ENCODE results near the gene SCTR.

Gene SCTR

DNA sequence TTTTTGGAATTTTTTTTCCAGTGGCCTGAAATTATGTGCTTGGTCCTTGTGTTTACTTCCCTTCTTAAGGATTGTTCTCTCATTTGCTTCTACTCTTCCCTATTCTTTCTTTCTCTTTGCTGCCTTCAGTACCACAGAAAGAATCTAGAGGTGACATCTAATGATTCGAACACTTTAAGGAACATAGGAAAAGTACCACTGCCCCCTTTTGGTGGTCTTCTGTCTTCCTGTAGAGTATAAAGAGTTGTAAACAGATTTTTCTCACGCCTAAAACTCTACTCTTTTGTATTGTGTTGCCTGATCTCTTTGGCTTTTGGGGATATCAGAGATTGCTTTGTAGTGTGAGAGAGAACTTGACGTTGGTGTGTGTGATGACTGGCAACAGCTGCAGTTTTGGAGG, 7.0 kb upstream of the SCTR start:
- no peak for DNase-seq (ENCODE audit: low read depth, low spot score)
- no peak overlapping the region for H3K4me3 ChIP-seq (ENCODE audit: low read depth, low read length)
- TF ChIP-seq, protein P1, sequence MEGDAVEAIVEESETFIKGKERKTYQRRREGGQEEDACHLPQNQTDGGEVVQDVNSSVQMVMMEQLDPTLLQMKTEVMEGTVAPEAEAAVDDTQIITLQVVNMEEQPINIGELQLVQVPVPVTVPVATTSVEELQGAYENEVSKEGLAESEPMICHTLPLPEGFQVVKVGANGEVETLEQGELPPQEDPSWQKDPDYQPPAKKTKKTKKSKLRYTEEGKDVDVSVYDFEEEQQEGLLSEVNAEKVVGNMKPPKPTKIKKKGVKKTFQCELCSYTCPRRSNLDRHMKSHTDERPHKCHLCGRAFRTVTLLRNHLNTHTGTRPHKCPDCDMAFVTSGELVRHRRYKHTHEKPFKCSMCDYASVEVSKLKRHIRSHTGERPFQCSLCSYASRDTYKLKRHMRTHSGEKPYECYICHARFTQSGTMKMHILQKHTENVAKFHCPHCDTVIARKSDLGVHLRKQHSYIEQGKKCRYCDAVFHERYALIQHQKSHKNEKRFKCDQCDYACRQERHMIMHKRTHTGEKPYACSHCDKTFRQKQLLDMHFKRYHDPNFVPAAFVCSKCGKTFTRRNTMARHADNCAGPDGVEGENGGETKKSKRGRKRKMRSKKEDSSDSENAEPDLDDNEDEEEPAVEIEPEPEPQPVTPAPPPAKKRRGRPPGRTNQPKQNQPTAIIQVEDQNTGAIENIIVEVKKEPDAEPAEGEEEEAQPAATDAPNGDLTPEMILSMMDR (IDR thresholded peaks at IDR 0.05; ENCODE audit: low read depth, low read length): no peak
- in situ Hi-C loops (cut with HindIII; ENCODE audit: low sequenced_read_pairs): no loop called here

DNA sequence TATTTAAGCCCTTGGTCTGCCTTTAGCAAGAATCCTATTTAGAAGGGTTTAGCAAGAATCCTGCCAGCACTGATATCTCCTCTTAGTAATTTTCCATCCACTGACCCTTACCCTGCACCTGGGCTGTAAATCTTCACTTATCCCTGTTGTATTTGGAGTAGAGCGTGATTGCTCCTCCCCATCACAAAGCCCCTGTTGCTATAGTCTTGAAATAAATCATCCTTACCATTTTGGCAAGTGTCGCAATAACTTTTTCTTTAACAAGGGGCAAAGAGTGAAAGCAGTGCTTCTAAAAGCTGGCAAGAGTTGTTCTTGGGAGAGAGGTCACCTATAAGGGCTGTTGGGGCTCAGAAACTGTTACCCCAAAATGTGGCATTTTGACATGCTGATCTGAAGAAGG, 3.7 kb upstream of the SCTR start:
- no peak overlapping the region for H3K4me3 ChIP-seq (ENCODE audit: low read depth, low read length)
- in situ Hi-C loops (cut with HindIII; ENCODE audit: low sequenced_read_pairs): no loop called here
- DNase-seq (ENCODE audit: low read depth, low spot score): no peak
- TF ChIP-seq, protein P1 (IDR thresholded peaks at IDR 0.05; ENCODE audit: low read depth, low read length): no peak

DNA sequence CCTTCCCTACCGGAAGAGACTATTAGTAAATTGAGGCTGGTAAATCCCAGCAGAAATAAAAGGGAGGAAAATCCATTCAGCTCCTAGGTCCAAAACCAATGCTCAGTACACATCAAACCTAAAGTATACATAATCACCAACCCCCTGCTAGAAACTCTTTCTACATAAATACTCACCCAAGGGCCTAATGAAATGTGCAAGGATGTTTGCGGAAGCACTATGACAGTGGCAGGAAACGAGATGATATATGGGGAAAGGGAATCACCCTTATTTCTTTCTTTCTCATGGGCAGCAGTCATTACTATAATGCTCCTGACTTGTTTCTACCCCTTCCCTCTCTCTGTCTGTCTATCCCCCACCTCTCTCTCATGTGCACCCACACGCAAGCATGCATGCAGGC, 1.3 kb upstream of the SCTR start:
- in situ Hi-C loops (cut with HindIII; ENCODE audit: low sequenced_read_pairs): no loop called here
- H3K4me3 ChIP-seq (ENCODE audit: low read depth, low read length): no peak overlapping the region
- DNase-seq (ENCODE audit: low read depth, low spot score): no peak
- TF ChIP-seq, protein P1 (IDR thresholded peaks at IDR 0.05; ENCODE audit: low read depth, low read length): no peak

DNA sequence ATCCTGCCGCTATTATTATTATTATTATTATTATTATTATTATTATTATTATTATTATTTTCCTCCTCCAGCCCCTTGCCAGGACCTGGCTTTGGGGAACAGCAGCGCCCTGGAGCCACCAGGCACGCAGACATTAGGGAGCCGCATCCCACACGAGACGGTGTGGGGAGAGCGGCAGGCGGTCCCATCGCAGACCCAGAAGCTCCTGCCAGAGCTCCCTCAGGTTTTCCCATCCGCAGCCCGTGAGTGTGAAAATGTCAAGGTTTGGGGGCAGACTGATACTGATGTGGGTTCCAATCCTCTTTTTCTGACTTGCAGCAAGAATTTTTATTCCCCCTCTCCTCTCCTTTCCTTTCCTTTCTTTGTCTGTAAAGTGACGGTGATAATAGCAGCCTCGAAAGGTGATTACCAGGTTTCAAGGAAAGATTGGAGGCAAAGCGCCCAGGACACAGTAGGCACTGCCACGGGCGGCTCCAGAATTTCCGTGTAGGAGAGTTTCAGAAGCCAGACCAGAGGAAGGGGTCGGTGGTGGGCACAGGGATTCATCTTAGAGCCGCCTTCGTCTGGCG, 816 bp downstream of the SCTR start:
- TF ChIP-seq, protein P1 (IDR thresholded peaks at IDR 0.05; ENCODE audit: low read depth, low read length): no peak
- no peak for DNase-seq (ENCODE audit: low read depth, low spot score)
- no peak overlapping the region for H3K4me3 ChIP-seq (ENCODE audit: low read depth, low read length)
- in situ Hi-C loops (cut with HindIII; ENCODE audit: low sequenced_read_pairs): no loop called here

DNA sequence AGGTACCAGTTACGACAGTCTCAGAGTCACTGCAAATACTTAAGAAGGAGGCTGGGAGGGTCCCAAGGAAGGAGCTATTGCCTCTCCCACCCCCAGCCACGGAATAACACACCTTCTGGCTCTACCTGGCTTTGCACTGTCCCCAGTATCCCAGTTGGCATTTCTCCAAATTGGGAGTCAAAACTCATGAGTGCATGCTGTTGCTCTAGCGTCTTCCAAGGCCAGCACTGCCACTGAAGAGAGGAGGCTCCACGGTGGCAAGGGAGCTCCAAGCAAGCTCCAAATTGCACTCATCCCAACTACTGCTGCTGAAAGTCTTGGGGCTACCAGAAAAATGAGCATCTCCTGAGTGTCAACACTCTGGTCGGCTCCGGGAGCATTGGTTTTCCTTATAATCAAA, 1.6 kb downstream of the SCTR start:
- TF ChIP-seq, protein P1 (IDR thresholded peaks at IDR 0.05; ENCODE audit: low read depth, low read length): no peak
- no peak for DNase-seq (ENCODE audit: low read depth, low spot score)
- in situ Hi-C loops (cut with HindIII; ENCODE audit: low sequenced_read_pairs): no loop called here

DNA sequence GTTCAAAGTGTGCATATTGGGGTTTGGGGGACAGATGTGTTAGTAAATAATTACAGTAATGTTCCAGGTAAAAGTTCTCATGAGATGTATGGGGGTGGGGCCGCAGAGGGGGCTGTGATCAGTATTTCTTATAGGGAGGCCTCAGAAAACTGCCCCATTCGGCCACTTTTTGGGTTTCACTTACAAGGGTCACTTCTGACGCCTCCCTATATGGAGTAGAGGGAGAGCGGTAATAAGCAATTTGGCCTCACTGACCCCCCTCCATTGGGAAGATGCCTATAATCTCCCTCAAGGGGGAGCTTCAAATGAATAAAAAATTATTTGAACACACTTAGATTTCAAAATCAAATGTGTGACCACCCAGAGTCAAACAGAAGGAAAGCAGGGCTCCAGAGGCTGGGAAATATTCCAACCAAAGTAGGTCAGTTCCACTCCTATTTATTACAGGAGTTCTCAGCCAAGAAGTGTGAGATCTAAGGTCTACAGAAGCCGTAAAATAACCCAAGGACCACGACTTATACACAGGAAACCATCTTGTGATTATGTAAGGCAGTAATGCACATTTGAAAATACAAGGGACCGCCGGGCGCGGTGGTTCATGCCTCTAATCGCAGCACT, 2.7 kb downstream of the SCTR start:
- in situ Hi-C loops (cut with HindIII; ENCODE audit: low sequenced_read_pairs): no loop called here
- TF ChIP-seq, protein P1 (IDR thresholded peaks at IDR 0.05; ENCODE audit: low read depth, low read length): no peak
- no peak overlapping the region for H3K4me3 ChIP-seq (ENCODE audit: low read depth, low read length)
- no peak for DNase-seq (ENCODE audit: low read depth, low spot score)

More for the DNA sequence above, 1.6 kb downstream of the SCTR start:
- H3K4me3 ChIP-seq (ENCODE audit: low read depth, low read length): no peak overlapping the region
